HL-60 (cell line): Measurements from ENCODE around the gene ANO1.

ENCODE experiments used
- DNase-seq, 2 experiments: peaks; one replicate each; pipeline ENCODE4 v3.0.0-alpha.2; 2010 to 2020; ENCODE audit warnings: low read depth in 1 of 2, low spot score in 1 of 2
- H3K27ac ChIP-seq: fragments of 250-450 bp; sonication (Bioruptor Pico); replicated peaks from 2 replicates; pipeline ENCODE4 v1.5.1; 2020; ENCODE audit warnings: mild to moderate bottlenecking, moderate library complexity
- H3K27me3 ChIP-seq: fragments of 250-450 bp; sonication (Bioruptor Pico); 2 replicates; pipeline ENCODE4 v1.5.1; 2021; ENCODE audit warnings: mild to moderate bottlenecking, moderate library complexity; ENCODE audit not compliant: insufficient read depth, poor library complexity, severe bottlenecking
- H3K4me3 ChIP-seq: replicated peaks from 2 replicates; pipeline ENCODE4 v1.5.1; 2011; ENCODE audit warnings: mild to moderate bottlenecking, control low read depth, low read length; ENCODE audit not compliant: insufficient read depth
- CTCF ChIP-seq: IDR thresholded peaks from one replicate; pipeline ENCODE4 v1.5.1; 2011; ENCODE audit warnings: low read length, control low read depth, inconsistent platforms; ENCODE audit not compliant: insufficient read depth
- GABPA ChIP-seq: IDR thresholded peaks from 2 replicates; pipeline ENCODE4 v1.6.1; 2012; ENCODE audit warnings: low read depth
- POLR2AphosphoS5 ChIP-seq: IDR thresholded peaks from 2 replicates; pipeline ENCODE4 v1.6.1; 2012; ENCODE audit warnings: low read depth
- REST ChIP-seq: IDR thresholded peaks from 2 replicates; pipeline ENCODE4 v1.6.1; 2012; ENCODE audit warnings: low read depth; ENCODE audit not compliant: insufficient replicate concordance
- SPI1 ChIP-seq: IDR thresholded peaks from 2 replicates; pipeline ENCODE4 v1.6.1; 2012; ENCODE audit warnings: low read depth, mild to moderate bottlenecking, borderline replicate concordance

Gene ANO1

GRCh38 chr11:70084046-70084984 lies 6.2 kb downstream of the ANO1 start:
- peaks cover 5% of the 10 kb centered on the region for H3K27me3 ChIP-seq
- H3K4me3 ChIP-seq, result no peak overlapping the region
- no peak overlapping the region for H3K27ac ChIP-seq
- TF ChIP-seq CTCF (no peak), REST (no peak), SPI1 (no peak), POLR2AphosphoS5 (no peak), GABPA (no peak)
- DNase-seq, result no peak

- no peak for TF ChIP-seq SPI1
- H3K4me3 ChIP-seq, result no peak overlapping the region
- peaks cover 5% of the 10 kb centered on the region for H3K27me3 ChIP-seq
- H3K27ac ChIP-seq, result no peak overlapping the region
- DNase-seq, result no peak
Observed at GRCh38 chr11:70085815-70086769, 8.0 kb downstream of the ANO1 start.

GRCh38 chr11:70087446-70088167 lies 9.5 kb downstream of the ANO1 start:
- Histone ChIP-seq H3K4me3 (no peak overlapping the region), H3K27me3 (peaks cover 2% of the 10 kb centered on the region), H3K27ac (no peak overlapping the region)
- TF ChIP-seq CTCF, result no peak
- no peak for TF ChIP-seq POLR2AphosphoS5
- TF ChIP-seq GABPA, result no peak
- TF ChIP-seq SPI1, result no peak
- no peak for TF ChIP-seq REST
- no peak for DNase-seq
